Spleen (tissue), 11 donors: Measurements from ENCODE around the gene PNPLA8. TPM values are rescaled to one million over a fixed set of nuclear protein-coding genes. Genes with fewer than 3 reads are reported as not detected.
"Not testable (repeated sequence)": the region's sequence is repeated elsewhere in the genome, so short reads cannot be mapped to it uniquely, and the experiment has no call there.

Experiments used
- DNase-seq: peaks from one replicate; pipeline ENCODE4 v3.0.0-alpha.2; 2020
- H3K27ac ChIP-seq, 8 donors: fragments of 200-600 bp; sonication (generic) in 7 of 8; 1 replicate in 4 of 8; 2 replicates in 4 of 8; pipeline versions ENCODE4 v1.5.0 to v1.8.0; 2016 to 2021; ENCODE audit warnings: inconsistent platforms in 4 of 8, mild to moderate bottlenecking in 4 of 8, moderate library complexity in 1 of 8
- H3K27me3 ChIP-seq, 7 donors: fragments of 200-600 bp; sonication (generic) in 6 of 7; replicated peaks in 1 of 7; 1 replicate in 4 of 7; 2 replicates in 3 of 7; pipeline versions ENCODE4 v1.5.0 to v1.8.0; 2016 to 2021; ENCODE audit warnings: inconsistent platforms in 3 of 7, mild to moderate bottlenecking in 1 of 7
- H3K36me3 ChIP-seq, 6 donors: fragments of 200-600 bp; sonication (generic) in 5 of 6; 1 replicate in 4 of 6; 2 replicates in 2 of 6; pipeline versions ENCODE4 v1.5.0 to v1.8.0; 2016 to 2021; ENCODE audit warnings: inconsistent platforms in 2 of 6
- H3K4me1 ChIP-seq, 6 donors: fragments of 200-600 bp; sonication (generic) in 5 of 6; 1 replicate in 3 of 6; 2 replicates in 3 of 6; pipeline versions ENCODE4 v1.5.0 to v1.8.0; 2016 to 2021; ENCODE audit warnings: inconsistent platforms in 3 of 6
- H3K4me3 ChIP-seq, 8 donors: fragments of 200-600 bp; sonication (generic) in 7 of 8; 1 replicate in 4 of 8; 2 replicates in 4 of 8; pipeline versions ENCODE4 v1.5.0 to v1.8.0; 2016 to 2021; ENCODE audit warnings: inconsistent platforms in 4 of 8, mild to moderate bottlenecking in 4 of 8, moderate library complexity in 2 of 8
- H3K9me3 ChIP-seq, 8 donors: fragments of 200-600 bp; sonication (generic) in 7 of 8; 1 replicate in 4 of 8; 2 replicates in 4 of 8; pipeline versions ENCODE4 v1.5.0 to v1.8.0; 2016 to 2021; ENCODE audit warnings: inconsistent platforms in 4 of 8
- CTCF ChIP-seq, 11 experiments: fragments of 200-600 bp in 7 of 11; fragments of 450-650 bp in 4 of 11; sonication (generic) in 4 of 11; IDR thresholded peaks in 8 of 11; conservative IDR thresholded peaks in 3 of 11; 1 replicate in 7 of 11; 2 replicates in 4 of 11; pipeline versions ENCODE4 v1.4.0 to v1.8.0; 2016 to 2021; ENCODE audit warnings: antibody characterized with exemption in 11 of 11, inconsistent platforms in 4 of 11, mild to moderate bottlenecking in 1 of 11
- POLR2A ChIP-seq, 3 donors: fragments of 450-650 bp; IDR thresholded peaks; one replicate each; pipeline ENCODE4 v1.5.1; 2017; ENCODE audit warnings: antibody characterized with exemption in 3 of 3, mild to moderate bottlenecking in 1 of 3
- POLR2AphosphoS5 ChIP-seq, 3 donors: sonication (generic); formaldehyde crosslinking; IDR thresholded peaks; one replicate each; pipeline ENCODE4 v1.5.1; 2017; ENCODE audit warnings: antibody characterized with exemption in 3 of 3
- WGBS, 5 donors: extraction: QIAGEN DNeasy Blood & Tissue Kit in 3 of 5; methylation state at CpG; one replicate each; pipeline versions ENCODE4 v1.1.5 to v1.1.7; 2013 to 2018; 5-methylcytosine and 5-hydroxymethylcytosine counted together
- intact Hi-C: fragments of 100-400 bp; cut with DNase I; formaldehyde crosslinking; loops from one replicate; pipeline ENCODE4 v1.15.0; 2023; ENCODE audit warnings: low total_unique reads
- polyA plus RNA-seq, 3 donors: library from polyadenylated mRNA; stranded (reverse); fragments of 200-250 nt; gene quantifications; one replicate each; pipeline ENCODE4 v1.2.1, GENCODE V29; 2013
- total RNA-seq, 7 donors: library from RNA; depleted of rRNA in 3 of 7; stranded (reverse); fragments of >200 nt in 3 of 7; fragmentation: NEBNext Ultra II Directional in 4 of 7; extraction: Animal tissue kit (Norgen Biotek cat#: 25700) in 4 of 7; gene quantifications; one replicate each; pipeline versions ENCODE4 v1.1.0 to v1.2.1, GENCODE V29; 2016 to 2021
- donor health status: healthy with polysubstance abuse.
- donor health status: DM: no; HTN: no; CAD: no; lungs with moderate emphysema.
- donor health status: DM: no; HTN: no; CAD: no.
- donor health status: Bipolar disorder and iron deficiency.
- donor health status: healthy.
- donor health status: DM: no; HTN: no; CAD: no.
- donor health status: DM: yes; HTN: yes; CAD: no.

PNPLA8 gene
- total and polyA plus RNA-seq, 10 donors, result 11.9 to 35.7 (median 29.5) TPM

DNA sequence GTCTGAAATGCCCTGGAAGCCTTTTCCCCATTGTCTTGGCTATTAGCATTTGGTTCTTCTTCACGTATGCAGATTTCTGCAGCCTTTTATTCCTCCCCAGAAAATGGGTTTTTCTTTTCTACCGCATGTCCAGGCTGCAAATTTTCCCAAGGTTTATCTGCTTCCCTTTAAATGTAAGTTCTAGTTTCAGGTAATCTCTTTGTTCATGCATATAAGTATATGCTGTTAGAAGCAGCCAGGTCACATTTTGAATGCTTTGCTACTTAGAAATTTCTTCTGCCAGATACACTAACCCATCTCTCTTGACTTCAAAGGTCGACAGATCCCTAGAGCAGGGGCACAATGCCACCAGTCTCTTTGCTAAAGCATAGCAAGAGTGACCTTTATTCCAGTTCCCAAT is 31.3 kb upstream of the PNPLA8 start:
- H3K4me3 ChIP-seq, result no peak overlapping the region
- TF ChIP-seq CTCF (IDR thresholded peaks at IDR 0.05 in 8 of 11, conservative IDR thresholded peaks at IDR 0.05 in 3 of 11) (no peak), POLR2AphosphoS5 (IDR thresholded peaks at IDR 0.05) (no peak), POLR2A (IDR thresholded peaks at IDR 0.05) (no peak)
- intact Hi-C loops, result no loop called here

GRCh38 chr7:108556665-108557064 is 30.7 kb upstream of the PNPLA8 start:
- H3K27ac ChIP-seq, DNase-seq, H3K27me3 ChIP-seq, H3K4me3 ChIP-seq, intact Hi-C loops: not testable (repeated sequence)
- Histone ChIP-seq H3K36me3 (peaks cover 0 to 10% (median 0%) of the 10 kb centered on the region in 6 donors), H3K9me3 (peaks cover 4 to 45% (median 27%) of the 10 kb centered on the region in 8 donors), H3K4me1 (peaks cover 0 to 28% (median 0%) of the 10 kb centered on the region in 6 donors)

More for the DNA sequence above, 31.3 kb upstream of the PNPLA8 start:
- Histone ChIP-seq H3K36me3 (peaks cover 0 to 16% (median 0%) of the 10 kb centered on the region in 6 donors), H3K9me3 (peaks cover 4 to 45% (median 27%) of the 10 kb centered on the region in 8 donors), H3K27ac (no peak overlapping the region), H3K4me1 (peaks cover 0 to 24% (median 0%) of the 10 kb centered on the region in 6 donors), H3K27me3 (no peaks in the 10 kb centered on the region)
- WGBS, 5 donors, result 91 to 100% (median 96%) methylated on average over 3 of the region's 3 CpGs
- no peak for DNase-seq

DNA sequence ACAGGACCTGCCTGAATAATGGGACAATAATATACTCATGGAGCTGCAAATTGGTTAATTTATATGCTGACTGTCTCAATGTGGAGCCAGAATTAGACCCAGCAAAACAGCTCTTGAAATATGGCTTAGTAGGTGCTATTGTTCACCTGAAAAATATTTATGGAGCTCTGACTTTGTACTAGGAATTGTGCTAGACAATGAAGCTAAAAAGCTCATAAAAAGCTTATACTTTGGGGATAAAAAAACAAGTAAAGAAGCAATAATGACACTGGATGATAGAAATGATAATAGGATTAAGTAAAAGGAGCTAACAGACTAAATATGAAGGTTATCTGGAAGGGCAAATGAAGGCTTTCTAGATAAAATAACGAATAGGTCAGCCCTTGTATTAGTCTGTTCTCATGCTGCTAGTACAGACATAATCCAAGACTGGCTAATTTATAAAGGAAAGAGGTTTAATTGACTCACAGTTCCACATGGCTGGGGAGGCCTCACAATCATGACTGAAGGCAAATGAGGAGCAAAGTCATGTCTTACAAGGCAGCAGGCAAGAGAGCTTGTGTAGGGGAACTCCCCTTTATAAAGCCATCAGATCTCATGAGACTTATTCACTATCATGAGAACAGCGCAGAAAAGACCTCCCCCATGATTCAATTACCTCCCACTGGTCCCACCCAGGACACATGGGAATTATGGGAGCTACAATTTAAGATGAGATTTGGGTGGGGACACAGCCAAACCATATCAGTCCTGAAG is 22.4 kb upstream of the PNPLA8 start:
- WGBS, 5 donors, result 75 to 92% (median 85%) methylated on average over 2 of the region's 2 CpGs
- peaks cover 0 to 17% (median 3%) of the 10 kb centered on the region in 6 donors for H3K4me1 ChIP-seq
- H3K36me3 ChIP-seq, intact Hi-C loops, H3K27me3 ChIP-seq, DNase-seq, H3K27ac ChIP-seq, H3K9me3 ChIP-seq, H3K4me3 ChIP-seq: not testable (repeated sequence)

DNA sequence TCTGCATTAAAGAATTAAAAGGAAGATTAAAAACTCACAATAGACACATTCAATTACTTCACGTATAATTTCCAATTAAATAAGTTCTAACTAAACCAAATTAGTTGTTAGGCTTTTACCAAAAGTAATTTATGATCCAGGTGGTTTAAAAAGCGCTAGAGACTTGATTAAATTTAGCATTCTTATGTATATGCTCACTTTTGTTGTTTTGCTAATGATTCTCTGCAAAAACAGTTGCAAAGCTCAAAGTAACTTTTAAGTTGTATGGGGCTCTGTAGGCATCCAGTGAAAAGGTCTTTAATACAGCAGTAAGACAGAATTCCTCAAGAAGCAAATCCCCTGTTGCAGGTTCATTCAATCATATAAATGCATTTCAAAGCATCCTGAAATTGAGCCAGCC is 15.5 kb upstream of the PNPLA8 start:
- Histone ChIP-seq H3K4me1 (no peaks in the 10 kb centered on the region), H3K27ac (no peak overlapping the region), H3K27me3 (no peaks in the 10 kb centered on the region), H3K4me3 (no peak overlapping the region), H3K9me3 (no peaks in the 10 kb centered on the region), H3K36me3 (no peaks in the 10 kb centered on the region)
- 80 to 89% (median 85%) methylated on average over 2 of the region's 2 CpGs for WGBS, 5 donors
- DNase-seq, result no peak
- intact Hi-C loops, result no loop called here
- TF ChIP-seq CTCF (IDR thresholded peaks at IDR 0.05 in 8 of 11, conservative IDR thresholded peaks at IDR 0.05 in 3 of 11) (no peak), POLR2A (IDR thresholded peaks at IDR 0.05) (no peak), POLR2AphosphoS5 (IDR thresholded peaks at IDR 0.05) (no peak)

- 86 to 100% (median 93%) methylated on average over 3 to 4 of the region's 4 CpGs for WGBS, 5 donors
- H3K9me3 ChIP-seq, intact Hi-C loops: not testable (repeated sequence)
Measured at GRCh38 chr7:108538685-108539084, 12.8 kb upstream of the PNPLA8 start.

DNA sequence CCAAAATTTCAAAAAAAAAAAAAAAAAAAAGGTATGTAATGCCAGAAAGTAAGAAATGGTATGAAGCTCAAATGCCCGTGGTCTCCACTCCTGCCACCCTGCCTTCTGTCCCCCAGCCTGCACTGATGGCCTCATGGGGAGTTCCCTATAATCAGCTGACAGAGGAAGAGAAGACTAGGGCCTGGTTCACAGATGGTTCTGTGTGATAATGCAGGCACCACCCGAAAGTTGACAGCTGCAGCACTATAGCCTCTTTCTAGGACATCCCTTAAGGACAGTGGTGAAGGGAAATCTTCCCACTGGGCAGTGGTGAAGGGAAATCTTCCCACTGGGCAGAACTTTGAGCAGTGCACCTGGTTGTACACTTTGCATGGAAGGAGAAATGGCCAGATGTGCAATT is 12.3 kb upstream of the PNPLA8 start:
- H3K4me1 ChIP-seq, H3K27ac ChIP-seq, H3K27me3 ChIP-seq, H3K36me3 ChIP-seq, H3K4me3 ChIP-seq, intact Hi-C loops, DNase-seq, H3K9me3 ChIP-seq: not testable (repeated sequence)
- 13 to 29% (median 22%) methylated on average over 2 of the region's 2 CpGs for WGBS, 5 donors

More at GRCh38 chr7:108538685-108539084, 12.8 kb upstream of the PNPLA8 start:
- not testable (repeated sequence) for DNase-seq, H3K4me3 ChIP-seq, H3K36me3 ChIP-seq, H3K27ac ChIP-seq, H3K4me1 ChIP-seq, H3K27me3 ChIP-seq
